Measurements from ENCODE around the gene FAAP20. TPM values are rescaled to one million over a fixed set of nuclear protein-coding genes. Genes with fewer than 3 reads are reported as not detected.

Gene FAAP20
- total and polyA plus RNA-seq, 4 donors: 5.6 to 31.5 (median 15.7) TPM

- Histone ChIP-seq H3K27me3 (ENCODE audit: control insufficient read depth in 4 of 4, insufficient read depth in 4 of 4, low read length in 3 of 4) (no peaks in the 10 kb centered on the region), H3K9me3 (ENCODE audit: control insufficient read depth in 4 of 4, low read length in 3 of 4) (no peaks in the 10 kb centered on the region), H3K4me3 (ENCODE audit: low read depth in 1 of 3, low read length in 3 of 3) (no peak overlapping the region), H3K4me1 (ENCODE audit: control insufficient read depth in 4 of 4, insufficient read depth in 4 of 4, low read length in 3 of 4) (peaks cover 5 to 18% (median 11%) of the 10 kb centered on the region in 4 donors), H3K36me3 (ENCODE audit: control insufficient read depth in 4 of 4, insufficient read depth in 3 of 4, low read depth in 1 of 4, low read length in 3 of 4) (peaks cover 0 to 9% (median under 1%) of the 10 kb centered on the region in 4 donors), H3K27ac (ENCODE audit: low read depth in 1 of 2, low read length in 2 of 2) (no peak overlapping the region), H3K9ac (ENCODE audit: low read depth in 1 of 2, low read length in 2 of 2) (no peak overlapping the region)
- WGBS: 92% methylated on average over 38 of the region's 38 CpGs
- no peak for TF ChIP-seq FOXA2 (IDR thresholded peaks at IDR 0.05)
- no peak for TF ChIP-seq GABPA (IDR thresholded peaks at IDR 0.05 in 1 of 2, conservative IDR thresholded peaks at IDR 0.05 in 1 of 2)
- TF ChIP-seq SP1 (IDR thresholded peaks at IDR 0.05): no peak
- TF ChIP-seq CTCF (IDR thresholded peaks at IDR 0.05; ENCODE audit: low read depth, low read length, missing input control): no peak
- no peak for TF ChIP-seq MAX (IDR thresholded peaks at IDR 0.05)
- no peak for TF ChIP-seq EGR1 (IDR thresholded peaks at IDR 0.05; ENCODE audit: low read depth in 2 of 2)
- TF ChIP-seq YY1 (IDR thresholded peaks at IDR 0.05): no peak
- no peak for TF ChIP-seq RXRA (IDR thresholded peaks at IDR 0.05)
- TF ChIP-seq NR2F2 (IDR thresholded peaks at IDR 0.05): no peak
- TF ChIP-seq HNF4G (IDR thresholded peaks at IDR 0.05): no peak
- no peak for TF ChIP-seq JUND (IDR thresholded peaks at IDR 0.05)
- no peak for TF ChIP-seq HNF4A (conservative IDR thresholded peaks at IDR 0.05)
- no peak for TF ChIP-seq ZBTB33 (IDR thresholded peaks at IDR 0.05)
- TF ChIP-seq ATF3 (IDR thresholded peaks at IDR 0.05): no peak
- TF ChIP-seq REST (IDR thresholded peaks at IDR 0.05): no peak
- no peak for TF ChIP-seq FOXA1 (IDR thresholded peaks at IDR 0.05)
- TF ChIP-seq RAD21 (IDR thresholded peaks at IDR 0.05): no peak
- no peak for TF ChIP-seq TAF1 (conservative IDR thresholded peaks at IDR 0.05)
- DNase-seq (ENCODE audit: low spot score): no peak
Observed at GRCh38 chr1:2185880-2186855, 8.4 kb downstream of the FAAP20 start.
